ENCODE data around the gene SENP1. TPM values are rescaled to one million over a fixed set of nuclear protein-coding genes. Genes with fewer than 3 reads are reported as not detected.
A peak's percentile ranks its signal among the peaks of the same experiment; 100 is the strongest.

SENP1 gene
- total RNA-seq, 1 experiment from 2014 or later: 26.7 TPM

- H3K36me3 ChIP-seq (replicated peaks; ENCODE audit: control insufficient read depth, insufficient read depth, low read length): no peaks in the 10 kb centered on the region
- DNase-seq: no peak
Observed at GRCh38 chr12:48016373-48017020, 89.4 kb downstream of the SENP1 start.

GRCh38 chr12:48015954-48016353 lies 89.9 kb downstream of the SENP1 start:
- DNase-seq: no peak
- H3K4me3 ChIP-seq (ENCODE audit: insufficient read depth, low read depth, low read length): no peak overlapping the region
- H3K27me3 ChIP-seq (ENCODE audit: control insufficient read depth, insufficient read depth, low read length): peaks cover 96% of the 10 kb centered on the region
- H3K36me3 ChIP-seq (replicated peaks; ENCODE audit: control insufficient read depth, insufficient read depth, low read length): no peaks in the 10 kb centered on the region

More at GRCh38 chr12:48016373-48017020, 89.4 kb downstream of the SENP1 start:
- H3K27me3 ChIP-seq (ENCODE audit: control insufficient read depth, insufficient read depth, low read length): peaks cover 96% of the 10 kb centered on the region
- no peak overlapping the region for H3K4me3 ChIP-seq (ENCODE audit: insufficient read depth, low read depth, low read length)

GRCh38 chr12:48015129-48015528 lies 90.8 kb downstream of the SENP1 start:
- DNase-seq: no peak
- no peaks in the 10 kb centered on the region for H3K36me3 ChIP-seq (replicated peaks; ENCODE audit: control insufficient read depth, insufficient read depth, low read length)
- peaks cover 97% of the 10 kb centered on the region for H3K27me3 ChIP-seq (ENCODE audit: control insufficient read depth, insufficient read depth, low read length)
- no peak overlapping the region for H3K4me3 ChIP-seq (ENCODE audit: insufficient read depth, low read depth, low read length)

GRCh38 chr12:48013287-48013686 lies 92.6 kb downstream of the SENP1 start:
- Histone ChIP-seq H3K27me3 (ENCODE audit: control insufficient read depth, insufficient read depth, low read length) (peaks cover 97% of the 10 kb centered on the region), H3K4me3 (ENCODE audit: insufficient read depth, low read depth, low read length) (no peak overlapping the region), H3K36me3 (replicated peaks; ENCODE audit: control insufficient read depth, insufficient read depth, low read length) (no peaks in the 10 kb centered on the region)
- DNase-seq: no peak

GRCh38 chr12:48012070-48012469 lies 93.8 kb downstream of the SENP1 start:
- peaks cover 97% of the 10 kb centered on the region for H3K27me3 ChIP-seq (ENCODE audit: control insufficient read depth, insufficient read depth, low read length)
- no peak for DNase-seq
- H3K36me3 ChIP-seq (replicated peaks; ENCODE audit: control insufficient read depth, insufficient read depth, low read length): no peaks in the 10 kb centered on the region
- no peak overlapping the region for H3K4me3 ChIP-seq (ENCODE audit: insufficient read depth, low read depth, low read length)

GRCh38 chr12:48010366-48010970 lies 95.4 kb downstream of the SENP1 start:
- Histone ChIP-seq H3K4me3 (ENCODE audit: insufficient read depth, low read depth, low read length) (no peak overlapping the region), H3K36me3 (replicated peaks; ENCODE audit: control insufficient read depth, insufficient read depth, low read length) (no peaks in the 10 kb centered on the region), H3K27me3 (ENCODE audit: control insufficient read depth, insufficient read depth, low read length) (peaks cover 98% of the 10 kb centered on the region)
- no peak for DNase-seq

- no peaks in the 10 kb centered on the region for H3K36me3 ChIP-seq (replicated peaks; ENCODE audit: control insufficient read depth, insufficient read depth, low read length)
- DNase-seq: no peak
- peaks cover 98% of the 10 kb centered on the region for H3K27me3 ChIP-seq (ENCODE audit: control insufficient read depth, insufficient read depth, low read length)
- H3K4me3 ChIP-seq (ENCODE audit: insufficient read depth, low read depth, low read length): no peak overlapping the region
Observed at GRCh38 chr12:48009471-48009870, 96.4 kb downstream of the SENP1 start.

- no peak for DNase-seq
- H3K4me3 ChIP-seq (ENCODE audit: insufficient read depth, low read depth, low read length): no peak overlapping the region
- no peaks in the 10 kb centered on the region for H3K36me3 ChIP-seq (replicated peaks; ENCODE audit: control insufficient read depth, insufficient read depth, low read length)
- peaks cover 98% of the 10 kb centered on the region for H3K27me3 ChIP-seq (ENCODE audit: control insufficient read depth, insufficient read depth, low read length)
Observed at GRCh38 chr12:48008950-48009349, 96.9 kb downstream of the SENP1 start.

GRCh38 chr12:48008349-48008748 lies 97.5 kb downstream of the SENP1 start:
- Histone ChIP-seq H3K27me3 (ENCODE audit: control insufficient read depth, insufficient read depth, low read length) (peaks cover 98% of the 10 kb centered on the region), H3K36me3 (replicated peaks; ENCODE audit: control insufficient read depth, insufficient read depth, low read length) (no peaks in the 10 kb centered on the region), H3K4me3 (ENCODE audit: insufficient read depth, low read depth, low read length) (no peak overlapping the region)
- no peak for DNase-seq

GRCh38 chr12:48007206-48007605 lies 98.7 kb downstream of the SENP1 start:
- DNase-seq: no peak
- Histone ChIP-seq H3K4me3 (ENCODE audit: insufficient read depth, low read depth, low read length) (no peak overlapping the region), H3K36me3 (replicated peaks; ENCODE audit: control insufficient read depth, insufficient read depth, low read length) (no peaks in the 10 kb centered on the region), H3K27me3 (ENCODE audit: control insufficient read depth, insufficient read depth, low read length) (peaks cover 98% of the 10 kb centered on the region)

GRCh38 chr12:48005750-48006021 lies 100.2 kb downstream of the SENP1 start:
- Histone ChIP-seq H3K4me3 (ENCODE audit: insufficient read depth, low read depth, low read length) (no peak overlapping the region), H3K36me3 (replicated peaks; ENCODE audit: control insufficient read depth, insufficient read depth, low read length) (no peaks in the 10 kb centered on the region), H3K27me3 (ENCODE audit: control insufficient read depth, insufficient read depth, low read length) (peaks cover 98% of the 10 kb centered on the region)
- no peak for DNase-seq

GRCh38 chr12:48005001-48005749 lies 100.7 kb downstream of the SENP1 start:
- Histone ChIP-seq H3K27me3 (ENCODE audit: control insufficient read depth, insufficient read depth, low read length) (peaks cover 98% of the 10 kb centered on the region), H3K36me3 (replicated peaks; ENCODE audit: control insufficient read depth, insufficient read depth, low read length) (no peaks in the 10 kb centered on the region), H3K4me3 (ENCODE audit: insufficient read depth, low read depth, low read length) (peak overlapping the region; percentile 40)
- peak; percentile 80 for DNase-seq

GRCh38 chr12:48004053-48004941 lies 101.6 kb downstream of the SENP1 start, which contains the start of gene COL2A1:
COL2A1 (minus strand) TSS chr12:48004476; CDS start chr12:48004321, 155 bp downstream.
- H3K4me3 ChIP-seq (ENCODE audit: insufficient read depth, low read depth, low read length): peak within 1 kb of the TSS; percentile 40
- DNase-seq: peak; percentile 91
- H3K36me3 ChIP-seq (replicated peaks; ENCODE audit: control insufficient read depth, insufficient read depth, low read length): no peaks in the 10 kb centered on the region
- H3K27me3 ChIP-seq (ENCODE audit: control insufficient read depth, insufficient read depth, low read length): peaks cover 98% of the 10 kb centered on the region

Data from H7 (cell line).